ENCODE data around the gene UBIAD1. TPM values are rescaled to one million over a fixed set of nuclear protein-coding genes. Genes with fewer than 3 reads are reported as not detected.

UBIAD1 gene
- total RNA-seq, 1 donor from 2014 or later, result 20.3 TPM

DNA sequence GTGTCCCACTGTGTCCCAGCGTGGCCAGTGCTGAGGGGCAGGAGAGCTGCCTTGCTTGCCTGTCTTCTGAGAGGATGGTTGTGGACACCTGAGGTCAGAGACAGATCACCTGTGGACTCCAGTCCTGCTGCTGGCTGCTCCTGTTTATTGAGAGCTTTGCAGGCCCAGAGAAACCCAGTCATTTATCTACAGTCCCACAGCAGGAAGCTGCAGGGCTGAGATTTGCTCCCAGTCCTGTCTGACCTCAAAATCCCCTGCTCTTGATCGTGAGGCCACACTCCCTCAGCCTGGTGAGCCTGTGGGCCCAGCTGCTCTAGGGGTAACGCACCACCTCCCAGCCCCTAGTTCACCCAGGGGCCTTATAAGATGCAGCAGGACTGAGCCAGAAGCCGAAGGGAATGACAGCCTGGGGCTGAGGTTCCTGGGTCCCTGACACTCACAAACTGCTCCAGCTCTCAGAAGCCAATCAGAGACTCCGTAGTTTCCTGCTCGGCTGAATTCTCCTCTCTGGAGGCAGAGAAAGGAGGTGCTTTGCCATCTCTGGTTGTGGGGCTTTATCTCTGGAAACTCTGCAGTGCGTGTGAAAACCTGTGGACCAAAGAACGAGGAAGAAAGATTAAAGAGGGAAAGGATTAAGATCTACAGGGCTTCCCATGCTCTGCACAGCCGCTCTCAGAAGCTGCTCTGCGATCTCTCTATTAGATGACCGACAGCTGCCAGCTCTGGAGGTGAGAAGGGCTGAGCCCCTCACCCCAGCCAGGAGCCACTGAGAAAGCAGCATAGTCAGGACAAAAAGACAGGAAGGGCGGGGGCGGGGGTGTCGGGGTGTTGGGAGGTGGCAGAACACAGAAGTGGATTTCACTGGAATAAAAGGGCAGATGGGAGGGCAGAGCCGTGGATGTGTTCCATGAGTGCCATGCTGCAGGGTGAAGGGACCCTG is 39.1 kb downstream of the UBIAD1 start:
- no peak for DNase-seq (ENCODE audit: low spot score)

DNA sequence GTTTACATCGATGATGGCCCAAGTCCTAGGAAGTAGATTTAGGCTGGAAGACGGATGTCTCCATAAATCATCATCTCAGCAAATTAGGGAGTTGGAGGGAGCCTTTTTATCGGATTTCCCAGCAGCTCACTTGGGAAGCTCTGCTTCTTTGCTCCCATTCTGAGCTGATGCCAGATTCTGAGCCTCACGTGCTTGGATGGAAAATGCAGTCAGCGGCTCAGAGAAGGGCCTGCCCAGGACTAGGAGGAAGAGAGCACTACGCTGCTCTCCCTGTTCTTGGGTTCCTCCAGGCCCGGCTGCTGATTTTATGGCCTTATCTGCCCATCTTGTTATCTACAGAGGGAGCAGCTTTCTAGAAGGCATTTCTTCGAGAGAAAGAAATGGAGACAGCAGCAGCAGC is 42.0 kb downstream of the UBIAD1 start:
- DNase-seq (ENCODE audit: low spot score), result no peak

DNA sequence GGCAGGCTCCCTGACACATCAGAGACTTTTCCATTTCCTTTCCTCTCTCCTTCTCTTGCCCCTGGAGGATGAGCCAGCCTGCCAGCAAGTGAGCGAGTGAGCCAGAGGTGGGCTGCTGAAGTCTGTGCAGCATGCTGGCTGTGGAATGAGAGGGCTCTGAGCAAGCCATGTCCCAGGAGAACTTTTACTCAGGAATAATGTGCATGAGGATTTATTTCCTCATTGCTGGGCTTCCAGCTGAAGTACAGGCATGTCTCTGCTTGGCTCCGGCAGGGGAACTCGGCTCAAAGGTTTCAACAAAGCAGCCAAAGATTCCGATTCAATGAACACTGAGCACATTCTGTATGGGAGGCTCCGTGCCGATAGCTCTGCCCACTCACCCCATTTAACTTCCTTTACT is 43.7 kb downstream of the UBIAD1 start:
- peak; percentile 67 for DNase-seq (ENCODE audit: low spot score)

DNA sequence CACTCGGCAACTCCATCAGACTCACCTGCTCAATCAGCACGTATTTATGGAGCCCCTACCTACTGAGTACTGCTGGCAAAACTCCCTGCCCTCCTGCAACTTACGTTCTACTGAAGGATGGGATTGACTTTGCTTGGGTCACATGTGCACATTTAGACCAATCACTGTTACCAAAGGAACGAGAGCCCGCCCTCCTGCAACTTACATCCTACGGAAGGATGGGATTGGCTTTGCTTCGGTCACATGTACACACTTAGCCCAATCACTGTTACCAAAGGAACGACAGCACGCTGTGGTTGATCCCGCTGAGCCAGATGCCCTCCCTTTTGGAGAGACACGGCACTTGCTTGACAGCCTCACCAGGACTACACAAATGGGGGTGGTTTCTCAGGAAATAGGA is 46.0 kb downstream of the UBIAD1 start:
- no peak for DNase-seq (ENCODE audit: low spot score)

DNA sequence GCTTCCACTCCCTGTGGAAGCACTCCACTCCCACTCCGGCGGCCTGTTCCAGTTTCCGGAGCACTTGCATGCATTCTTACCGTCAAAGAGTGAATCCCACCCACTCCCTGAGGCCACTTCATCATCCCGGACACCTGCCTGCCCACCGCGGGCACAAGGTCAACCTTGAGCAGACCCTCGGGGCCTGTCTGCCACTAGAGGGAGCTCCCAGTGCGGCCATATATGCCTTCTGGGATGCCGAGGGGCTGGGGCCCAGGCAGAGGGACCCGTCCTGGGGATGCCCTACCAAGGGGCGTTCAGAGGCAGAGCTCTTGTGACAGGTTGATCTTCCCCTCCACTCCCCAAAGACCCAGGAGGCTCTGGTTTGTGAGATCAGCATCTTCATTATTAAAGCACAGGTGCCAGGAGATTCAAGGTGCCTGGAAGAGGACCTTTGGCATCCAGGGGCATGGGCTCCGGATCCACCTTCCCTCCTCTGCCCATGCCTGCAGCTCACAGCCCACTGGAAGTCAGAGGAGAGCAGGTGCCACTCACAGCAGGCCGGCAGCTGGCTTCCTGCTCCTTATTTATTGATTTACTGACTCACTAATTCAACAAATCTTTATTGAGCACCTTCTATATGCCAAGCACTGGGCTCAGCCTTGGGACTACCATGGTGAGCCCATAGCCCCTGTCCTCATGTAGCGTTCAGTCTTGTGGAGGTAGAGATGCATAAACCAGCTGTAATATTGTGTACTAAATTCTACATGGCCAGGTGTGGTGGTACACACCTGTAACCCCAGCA is 47.3 kb downstream of the UBIAD1 start:
- no peak for DNase-seq (ENCODE audit: low spot score)

DNA sequence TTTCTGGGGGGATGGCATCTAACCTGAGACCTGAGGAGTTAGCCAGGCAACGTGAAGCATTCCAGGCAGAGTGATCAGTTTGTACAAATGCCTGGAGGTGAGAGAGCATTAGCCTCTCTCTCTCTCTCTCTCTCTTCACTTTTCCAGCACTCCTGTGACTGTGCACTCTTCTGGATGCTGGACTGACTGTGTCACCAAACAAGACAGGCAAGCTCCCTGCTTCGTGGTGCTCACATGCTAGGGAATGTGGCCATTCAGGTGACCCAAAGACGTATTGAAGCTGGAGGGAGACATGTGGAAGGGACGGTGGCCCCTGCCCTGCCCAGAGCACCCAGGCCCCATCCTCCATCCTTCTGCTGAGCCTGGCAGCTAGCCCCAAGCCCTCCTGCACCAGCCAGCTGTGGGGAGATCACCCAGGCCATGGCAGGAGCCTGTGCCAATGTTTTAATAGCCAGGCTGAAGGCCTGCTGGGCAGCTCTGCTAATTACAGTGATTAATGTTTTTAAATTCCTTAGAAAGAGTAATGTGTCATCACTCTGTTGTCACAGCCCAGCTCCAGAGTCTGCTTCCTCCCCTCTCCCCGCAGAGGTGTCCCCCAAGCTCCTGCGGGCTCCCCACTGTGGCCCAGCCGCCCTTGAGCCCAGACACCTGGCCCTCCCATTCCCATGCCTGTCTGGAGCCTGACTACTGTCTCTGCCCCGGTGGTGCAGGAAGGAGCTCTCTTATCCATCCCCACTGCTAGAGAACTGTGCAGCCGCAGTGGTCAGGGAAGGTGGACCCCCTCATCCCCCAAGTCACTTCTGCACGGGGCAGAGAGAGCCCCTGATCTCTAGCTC is 48.9 kb downstream of the UBIAD1 start:
- no peak for DNase-seq (ENCODE audit: low spot score)

DNA sequence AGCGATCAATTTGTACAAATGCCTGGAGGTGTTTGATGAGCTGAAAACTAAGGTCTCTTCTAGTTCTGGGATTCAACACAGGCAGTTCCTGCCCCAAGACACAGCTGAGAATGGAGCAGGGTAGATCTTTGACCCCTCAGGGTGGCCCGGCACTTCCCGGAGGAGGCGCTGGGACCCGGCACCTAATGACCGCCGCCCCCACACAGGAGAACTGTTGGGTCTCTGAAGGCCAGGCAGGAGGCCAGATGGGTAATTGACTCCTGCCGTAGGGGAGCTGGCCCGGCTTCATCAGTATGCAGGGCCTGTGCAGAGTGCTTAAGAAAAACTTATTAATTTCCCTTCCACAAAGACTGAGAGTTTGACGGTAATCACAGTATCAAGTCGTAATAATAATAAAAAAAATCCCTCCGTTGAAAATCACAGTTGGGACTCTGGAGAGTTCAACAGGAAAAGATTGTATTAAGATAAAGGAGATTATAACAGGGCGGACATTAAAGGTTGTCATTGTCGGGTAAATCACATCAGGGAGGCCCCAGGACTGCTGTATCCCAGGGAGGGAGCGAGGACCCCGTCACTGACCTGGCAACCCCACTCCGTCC is 51.7 kb downstream of the UBIAD1 start:
- no peak for DNase-seq (ENCODE audit: low spot score)

DNA sequence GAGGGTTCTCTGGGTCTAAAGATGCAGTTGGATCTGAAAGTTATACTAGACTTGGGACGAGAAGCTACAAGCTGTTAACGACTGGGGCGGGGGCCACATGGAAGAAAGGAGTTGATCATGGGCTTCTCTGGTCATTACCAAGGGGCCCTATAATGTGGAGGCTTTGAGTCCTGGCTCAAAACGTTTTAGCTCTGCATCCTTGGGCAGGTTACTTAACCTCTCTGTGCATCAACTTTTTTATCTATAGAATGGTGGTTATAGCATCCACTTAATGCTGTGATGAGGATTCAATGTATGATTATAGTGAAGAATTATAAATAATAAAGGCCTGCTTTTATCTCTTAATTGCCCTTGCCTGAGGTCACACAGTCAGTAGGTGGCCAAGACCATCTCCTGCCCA is 53.1 kb downstream of the UBIAD1 start:
- DNase-seq (ENCODE audit: low spot score), result no peak

DNA sequence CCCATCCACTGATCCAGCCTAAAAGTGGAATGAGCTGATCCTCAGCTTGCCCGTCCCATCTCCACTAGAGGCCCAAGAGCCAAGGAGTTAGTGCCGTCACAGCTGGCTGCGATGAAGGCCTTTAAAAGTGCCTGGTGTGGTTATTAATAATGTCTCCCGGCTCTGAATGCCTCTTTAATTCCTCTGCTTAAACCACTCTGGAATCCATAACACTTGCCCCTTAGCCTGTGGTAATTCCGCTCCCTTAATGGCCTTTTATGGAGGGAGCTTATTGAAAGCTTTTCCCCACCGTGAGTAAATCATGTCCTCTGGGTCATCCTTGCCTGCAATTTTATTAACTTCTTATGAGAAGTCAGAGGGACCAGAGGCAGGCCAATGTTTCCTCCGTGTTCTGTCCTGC is 55.4 kb downstream of the UBIAD1 start:
- no peak for DNase-seq (ENCODE audit: low spot score)

DNA sequence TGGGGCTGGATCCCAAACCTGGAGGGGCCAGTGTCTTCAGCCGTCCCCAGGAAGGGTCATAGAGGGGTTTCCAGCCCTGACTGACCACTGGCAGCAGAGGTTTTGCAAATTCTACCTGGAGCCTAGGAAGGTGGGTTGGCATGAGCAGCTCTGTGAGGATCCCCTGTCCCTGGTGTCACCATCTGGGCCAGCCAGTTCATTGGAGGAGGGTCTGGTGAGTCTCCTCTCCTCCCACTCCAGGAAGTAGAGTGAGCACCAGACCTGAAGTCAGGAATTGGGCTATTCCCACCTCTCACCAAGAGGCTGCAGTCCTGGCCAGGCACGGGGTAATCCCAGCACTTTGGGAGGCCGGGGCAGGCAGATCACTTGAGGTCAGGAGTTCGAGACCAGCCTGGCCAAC is 57.4 kb downstream of the UBIAD1 start:
- no peak for DNase-seq (ENCODE audit: low spot score)

DNA sequence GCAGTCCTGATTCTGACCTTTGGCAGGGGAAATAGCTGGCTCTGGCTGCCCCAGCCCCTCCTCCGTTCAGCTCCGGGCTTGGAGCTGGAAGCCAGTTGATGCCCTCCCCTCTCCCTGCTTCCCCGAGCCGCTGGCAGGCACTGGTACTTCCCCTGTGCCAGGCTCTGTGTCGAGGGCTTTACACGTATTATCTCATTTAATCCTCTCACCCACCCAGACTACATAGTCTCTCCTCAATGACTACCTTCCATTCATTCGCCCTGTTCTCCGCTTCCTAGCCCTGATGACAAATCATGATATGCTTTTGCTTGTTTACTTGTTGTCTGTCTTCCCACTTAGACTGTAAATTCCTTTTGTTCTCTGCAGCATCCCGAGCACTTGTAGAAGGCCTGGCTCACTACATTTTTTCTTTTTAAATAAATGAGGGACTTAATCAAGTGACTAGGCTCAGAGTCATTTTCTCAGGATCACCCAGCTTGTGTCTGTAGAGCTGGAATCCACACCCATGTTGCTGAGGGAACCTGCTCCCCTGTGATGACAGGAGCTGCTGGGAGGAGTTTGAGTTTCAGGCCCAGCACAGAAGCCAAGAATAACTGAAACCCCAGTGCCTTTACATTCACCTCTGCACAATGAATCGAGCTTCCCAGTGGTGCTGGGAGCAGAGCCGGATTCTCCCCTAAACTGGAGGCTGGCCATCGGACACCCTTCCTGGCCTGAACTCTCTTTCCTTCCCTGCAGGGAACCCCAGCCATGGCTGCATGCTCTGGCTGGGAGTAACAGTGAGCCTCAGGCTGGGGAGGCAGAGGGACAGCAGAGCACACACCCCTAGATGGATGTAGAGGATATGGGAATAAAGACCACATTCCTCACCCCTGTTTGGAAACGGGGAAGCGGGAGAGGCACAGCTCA is 58.3 kb downstream of the UBIAD1 start:
- no peak for DNase-seq (ENCODE audit: low spot score)

DNA sequence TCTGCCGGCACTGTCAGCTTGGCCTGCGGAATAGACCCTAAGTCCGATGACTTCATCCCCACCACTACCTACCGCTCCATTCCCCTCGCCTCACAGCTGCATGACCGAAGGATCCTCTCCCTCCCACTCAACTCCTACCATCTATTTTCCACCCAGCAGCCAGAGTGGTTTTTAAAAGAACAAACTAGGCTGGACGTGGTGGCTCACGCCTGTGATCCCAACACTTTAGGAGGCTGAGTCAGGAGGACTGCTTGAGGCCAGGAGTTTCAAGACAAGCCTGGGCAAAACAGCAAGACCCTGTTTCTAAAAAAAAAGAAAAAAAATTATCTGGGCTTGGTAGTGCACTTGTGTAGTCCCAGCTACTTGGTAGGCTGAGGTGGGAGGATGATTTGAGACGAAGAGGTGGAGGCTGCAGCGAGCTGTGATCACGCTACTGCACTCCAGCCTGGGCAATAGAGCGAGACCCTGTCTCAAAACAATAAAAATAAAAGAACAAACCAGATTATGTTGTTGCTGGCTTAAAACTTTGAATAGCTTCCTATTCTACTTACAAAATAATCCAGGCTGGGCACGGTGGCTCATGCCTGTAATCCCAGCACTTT is 59.0 kb downstream of the UBIAD1 start:
- no peak for DNase-seq (ENCODE audit: low spot score)

DNA sequence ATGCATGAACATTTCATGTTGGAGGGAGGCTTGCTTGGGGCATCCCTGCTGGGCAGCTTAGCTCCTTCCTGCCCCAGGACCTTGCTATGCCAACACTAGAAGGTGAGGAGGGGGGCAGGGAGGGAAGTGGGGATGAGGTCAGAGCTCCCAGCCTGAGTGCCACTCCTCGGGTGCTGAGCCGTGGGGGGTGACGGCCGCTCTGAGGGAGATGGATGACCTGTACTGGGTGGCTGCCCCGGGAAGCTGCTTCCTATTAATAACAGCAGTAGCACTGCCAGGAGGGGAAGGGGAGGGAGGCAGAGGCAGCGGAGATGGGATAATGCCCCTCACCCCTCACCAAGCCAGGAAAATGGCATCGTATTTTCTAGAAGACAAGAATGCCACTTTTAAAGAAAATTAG is 60.6 kb downstream of the UBIAD1 start:
- DNase-seq (ENCODE audit: low spot score), result no peak

DNA sequence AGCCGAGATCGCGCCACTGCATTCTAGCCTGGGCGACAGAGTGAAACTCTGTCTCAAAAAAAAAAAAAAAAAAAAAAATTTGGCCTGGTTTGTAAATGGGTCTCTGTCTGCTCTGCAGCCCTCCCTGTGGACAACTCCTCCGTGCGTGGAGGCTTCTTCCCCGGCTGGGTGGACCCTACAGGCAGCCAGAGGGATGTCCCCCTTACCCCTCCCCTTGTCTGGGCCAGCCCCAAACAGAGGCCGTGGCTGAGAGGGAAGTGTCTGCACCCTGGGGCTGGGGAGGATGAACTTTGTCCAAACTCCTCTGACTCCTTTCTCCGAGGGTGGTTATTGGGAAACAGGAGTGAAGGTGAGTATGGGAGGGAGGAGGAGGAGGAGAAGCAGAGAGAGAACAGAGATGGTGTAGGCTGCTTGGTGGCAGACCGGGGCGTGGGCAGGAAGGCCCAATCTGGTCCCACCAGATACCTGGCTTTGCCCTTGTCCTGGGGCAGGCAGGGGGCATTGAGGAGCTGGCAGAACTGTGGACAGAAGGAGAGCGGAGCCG is 61.3 kb downstream of the UBIAD1 start:
- no peak for DNase-seq (ENCODE audit: low spot score)

DNA sequence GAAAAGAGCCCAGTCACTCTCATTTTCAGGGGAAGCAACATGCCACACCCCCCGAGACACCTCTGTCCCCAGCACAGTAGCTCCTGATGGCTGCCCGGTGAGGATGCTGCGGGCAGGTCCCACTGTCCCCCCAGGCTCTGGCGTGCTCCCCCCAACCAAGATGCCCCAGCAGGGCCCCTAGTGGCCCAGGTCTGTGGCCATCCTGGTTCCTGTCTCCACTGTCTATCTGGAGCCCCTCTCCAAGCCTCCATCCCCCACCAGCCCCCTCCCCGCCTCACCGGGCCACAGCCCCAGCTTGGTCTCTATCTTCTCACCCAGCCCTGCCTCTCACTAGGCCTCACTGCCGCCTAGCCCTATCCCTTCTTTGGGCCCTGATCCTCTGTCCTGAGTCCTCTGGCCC is 61.8 kb downstream of the UBIAD1 start:
- no peak for DNase-seq (ENCODE audit: low spot score)

DNA sequence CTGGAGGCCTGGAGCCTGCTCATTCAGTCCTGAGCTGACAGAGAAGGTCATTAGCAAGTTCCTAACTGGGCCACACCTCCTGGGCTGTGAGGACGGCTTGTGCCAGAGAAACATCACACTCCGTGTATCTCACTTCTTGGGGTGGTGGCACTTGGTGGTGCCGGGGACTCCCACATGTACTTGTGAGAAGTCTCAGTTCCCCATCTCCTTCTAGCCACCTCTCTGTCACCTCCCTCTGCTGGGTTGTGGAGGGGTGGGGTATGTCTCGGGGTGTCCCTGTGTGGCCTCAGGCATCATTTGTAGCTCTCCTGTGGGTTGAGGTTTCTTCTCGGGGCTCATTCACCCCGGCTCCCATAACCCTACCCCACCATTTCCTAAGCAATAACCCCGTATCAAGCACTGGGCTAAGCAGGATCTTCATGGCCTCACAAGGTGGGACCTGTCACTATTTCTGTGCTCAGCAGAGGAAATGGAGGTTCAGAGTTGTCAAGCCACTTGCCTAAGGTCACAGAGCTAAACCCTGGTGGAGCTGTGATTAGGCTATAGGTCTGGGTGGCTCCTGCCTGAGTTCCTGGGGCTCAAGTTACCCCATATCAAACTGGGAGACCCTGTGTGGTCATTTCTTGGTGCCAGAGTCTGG is 62.5 kb downstream of the UBIAD1 start:
- no peak for DNase-seq (ENCODE audit: low spot score)

DNA sequence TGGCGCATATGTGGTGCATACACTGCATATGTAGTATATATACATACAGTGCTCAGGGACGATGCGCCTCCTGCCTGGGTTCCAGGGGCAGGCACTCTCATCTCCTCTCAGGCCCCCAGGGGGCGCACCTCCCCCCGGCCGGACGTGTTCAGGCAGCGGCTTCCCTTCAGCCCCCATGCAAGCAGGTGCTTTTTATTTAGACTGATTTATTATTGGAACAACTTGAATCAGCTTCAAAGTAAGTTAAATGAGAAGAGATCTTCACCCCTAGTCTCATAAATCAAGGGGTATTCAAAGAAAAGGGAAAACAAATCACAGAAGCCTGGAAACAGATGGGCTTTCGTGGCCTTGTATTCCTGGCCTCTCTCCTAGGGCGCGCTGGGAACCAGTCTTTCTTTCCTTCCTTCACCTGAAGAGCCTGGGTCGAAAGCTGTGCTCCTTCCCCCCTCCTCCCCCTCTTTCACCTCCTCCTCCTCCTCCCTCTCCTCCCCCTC is 64.6 kb downstream of the UBIAD1 start:
- DNase-seq (ENCODE audit: low spot score), result no peak
